Immature natural killer cell (primary cell): ENCODE data around the gene ARL6IP5. TPM values are rescaled to one million over a fixed set of nuclear protein-coding genes. Genes with fewer than 3 reads are reported as not detected.

ENCODE experiments used
- DNase-seq, 3 donors: peaks; one replicate each; pipeline ENCODE4 v3.0.0; 2022; ENCODE audit warnings: mixed read lengths in 1 of 3
- H3K27ac Mint-ChIP-seq, 6 donors: one replicate each; pipeline ENCODE4 v1.8.0; 2020; ENCODE audit warnings: mixed read lengths in 6 of 6, mild to moderate bottlenecking in 5 of 6, inconsistent platforms in 4 of 6, moderate library complexity in 3 of 6
- H3K27me3 Mint-ChIP-seq, 3 donors: one replicate each; pipeline ENCODE4 v1.8.0; 2020 to 2021; ENCODE audit warnings: low read depth in 3 of 3, mild to moderate bottlenecking in 3 of 3, mixed read lengths in 3 of 3, moderate library complexity in 3 of 3, inconsistent platforms in 1 of 3
- H3K36me3 Mint-ChIP-seq, 3 donors: one replicate each; pipeline ENCODE4 v1.8.0; 2020; ENCODE audit warnings: mixed read lengths in 3 of 3, inconsistent platforms in 2 of 3, mild to moderate bottlenecking in 2 of 3
- H3K4me1 Mint-ChIP-seq, 2 donors: one replicate each; pipeline ENCODE4 v1.8.0; 2020; ENCODE audit warnings: inconsistent platforms in 2 of 2, mild to moderate bottlenecking in 2 of 2, mixed read lengths in 2 of 2, moderate library complexity in 1 of 2
- H3K4me3 Mint-ChIP-seq, 5 donors: one replicate each; pipeline ENCODE4 v1.8.0; 2020; ENCODE audit warnings: mild to moderate bottlenecking in 5 of 5, mixed read lengths in 5 of 5, inconsistent platforms in 3 of 5, moderate library complexity in 3 of 5
- H3K9me3 Mint-ChIP-seq, 6 donors: one replicate each; pipeline ENCODE4 v1.8.0; 2020; ENCODE audit warnings: mild to moderate bottlenecking in 6 of 6, mixed read lengths in 6 of 6, inconsistent platforms in 4 of 6, moderate library complexity in 3 of 6
- polyA plus RNA-seq, 3 donors: library from polyadenylated mRNA; unstranded; fragments of 300-500 nt; fragmentation: Illumina TruSeq; gene quantifications; one replicate each; pipeline ENCODE4 v1.2.3, GENCODE V29; 2021

The ARL6IP5 gene
- polyA plus RNA-seq, 3 donors from 2014 or later: 423 to 653 (median 503) TPM

- H3K4me3 Mint-ChIP-seq: peak overlapping the region; percentile 73 to 85 (median 83)
- H3K27ac Mint-ChIP-seq: peak overlapping the region; percentile 89 to 97 (median 95)
- H3K36me3 Mint-ChIP-seq: peaks cover 0 to 10% (median 0%) of the 10 kb centered on the region in 3 donors
- H3K4me1 Mint-ChIP-seq: peaks cover 95 to 98% of the 10 kb centered on the region in 2 donors
- no peaks in the 10 kb centered on the region for H3K9me3 Mint-ChIP-seq
- DNase-seq: peak; percentile 42 to 53 (median 47)
- peaks cover 0 to 2% (median 2%) of the 10 kb centered on the region in 3 donors for H3K27me3 Mint-ChIP-seq
Measured at GRCh38 chr3:69092030-69092516, 7.3 kb downstream of the ARL6IP5 start.

- Mint-ChIP-seq H3K4me3 (peak overlapping the region; percentile 40 to 83 (median 78)), H3K9me3 (no peaks in the 10 kb centered on the region), H3K27ac (peak overlapping the region; percentile 89 to 97 (median 95)), H3K36me3 (peaks cover 0 to 16% (median 0%) of the 10 kb centered on the region in 3 donors), H3K4me1 (peaks cover 87 to 92% of the 10 kb centered on the region in 2 donors), H3K27me3 (peaks cover 0 to 2% (median 2%) of the 10 kb centered on the region in 3 donors)
- no peak for DNase-seq
Measured at GRCh38 chr3:69094467-69095205, 9.9 kb downstream of the ARL6IP5 start.

- Mint-ChIP-seq H3K4me3 (peak overlapping the region; percentile 61 to 75 (median 70)), H3K36me3 (peaks cover 0 to 17% (median 4%) of the 10 kb centered on the region in 3 donors), H3K27ac (peak overlapping the region; percentile 74 to 93 (median 90)), H3K27me3 (peaks cover 0 to 2% (median 2%) of the 10 kb centered on the region in 3 donors), H3K9me3 (no peaks in the 10 kb centered on the region), H3K4me1 (peaks cover 85 to 92% of the 10 kb centered on the region in 2 donors)
- no peak for DNase-seq
Measured at GRCh38 chr3:69095636-69096035, 10.9 kb downstream of the ARL6IP5 start.

DNA sequence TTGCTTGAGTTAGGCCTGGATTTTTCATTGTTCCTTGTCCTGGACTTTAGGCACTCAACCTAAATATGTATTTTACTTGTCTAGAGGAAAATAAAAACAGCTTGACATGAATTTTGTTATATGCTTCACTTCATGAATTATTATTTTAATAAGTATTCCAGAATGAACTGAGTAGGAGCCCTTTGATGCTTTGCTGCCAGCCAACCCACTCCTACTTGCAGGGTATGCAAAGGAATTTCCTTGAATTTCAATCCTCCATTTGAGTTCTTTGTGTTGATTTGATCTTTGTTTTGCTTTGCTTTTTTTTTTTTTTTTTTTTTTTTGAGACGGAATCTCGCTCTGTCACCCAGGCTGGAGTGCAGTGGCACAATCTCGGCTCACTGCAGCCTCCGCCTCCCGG, 11.6 kb downstream of the ARL6IP5 start:
- H3K36me3 Mint-ChIP-seq: peaks cover 0 to 17% (median 4%) of the 10 kb centered on the region in 3 donors
- H3K9me3 Mint-ChIP-seq: no peaks in the 10 kb centered on the region
- DNase-seq: no peak
- H3K4me1 Mint-ChIP-seq: peaks cover 84 to 93% of the 10 kb centered on the region in 2 donors
- H3K27me3 Mint-ChIP-seq: peaks cover 0 to 2% (median 2%) of the 10 kb centered on the region in 3 donors
- H3K27ac Mint-ChIP-seq: peak overlapping the region; percentile 74 to 93 (median 92)
- H3K4me3 Mint-ChIP-seq: peak overlapping the region; percentile 33 to 73 (median 65)

DNA sequence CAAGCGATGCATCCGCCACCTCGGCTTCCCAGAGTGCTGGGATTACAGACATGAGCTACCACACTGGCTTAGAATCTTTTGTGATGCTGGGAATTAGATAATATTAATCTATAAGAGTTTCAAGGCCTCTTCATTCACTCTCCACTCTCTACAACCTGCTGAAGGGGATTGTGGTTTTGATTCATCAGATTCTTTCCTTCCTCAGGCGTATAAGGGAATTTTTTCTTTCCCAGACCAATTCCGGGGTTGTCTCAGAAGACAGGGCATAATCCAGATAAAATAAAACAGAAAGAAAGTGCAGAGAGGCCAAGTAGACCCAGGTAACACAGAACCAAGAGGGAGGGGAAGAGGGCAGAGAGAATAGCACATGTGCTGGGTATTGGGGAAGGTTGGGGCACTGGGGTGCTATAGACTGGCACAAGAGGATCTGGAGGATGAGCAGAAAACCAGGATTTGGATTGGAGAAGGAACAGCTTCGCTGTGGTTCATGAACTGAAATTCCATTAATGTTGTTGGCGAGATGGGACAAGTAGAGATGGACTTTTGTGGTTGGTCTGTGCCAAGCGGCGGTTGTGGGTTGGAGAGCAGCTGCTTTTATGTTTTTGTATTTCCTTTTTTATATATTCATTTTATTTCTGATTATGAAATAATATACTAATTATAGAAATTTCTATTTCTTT, 12.8 kb downstream of the ARL6IP5 start:
- DNase-seq: no peak
- Mint-ChIP-seq H3K4me3 (peak overlapping the region in 4 of 5 donors; percentile 12 to 48 (median 23)), H3K4me1 (peaks cover 83 to 93% of the 10 kb centered on the region in 2 donors), H3K36me3 (peaks cover 5 to 24% (median 13%) of the 10 kb centered on the region in 3 donors), H3K27ac (peak overlapping the region; percentile 70 to 92 (median 74)), H3K27me3 (peaks cover 0 to 2% (median 0%) of the 10 kb centered on the region in 3 donors), H3K9me3 (no peaks in the 10 kb centered on the region)

- Mint-ChIP-seq H3K4me1 (peaks cover 72 to 91% of the 10 kb centered on the region in 2 donors), H3K36me3 (peaks cover 13 to 32% (median 14%) of the 10 kb centered on the region in 3 donors)
Measured at GRCh38 chr3:69099576-69099975, 14.8 kb downstream of the ARL6IP5 start.

DNA sequence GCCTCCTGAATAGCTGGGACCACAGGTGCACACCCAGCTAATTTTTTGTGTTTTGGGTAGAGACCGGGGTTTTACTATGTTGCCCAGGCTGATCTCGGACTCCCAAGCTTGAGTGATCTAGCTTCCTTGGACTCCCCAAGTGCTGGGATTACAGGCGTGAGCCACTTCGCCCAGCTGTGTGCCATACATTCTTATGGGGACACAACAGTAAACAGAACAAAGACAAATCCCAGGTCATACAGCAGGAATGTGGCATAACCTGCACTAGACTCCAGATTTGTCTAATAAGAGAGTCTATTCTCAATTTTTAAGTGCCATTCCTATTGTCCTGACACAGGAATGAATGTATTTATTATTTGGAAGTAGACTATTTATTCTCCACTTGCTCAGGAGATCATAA, 17.6 kb downstream of the ARL6IP5 start:
- H3K4me1 Mint-ChIP-seq: peaks cover 47 to 68% of the 10 kb centered on the region in 2 donors
- peaks cover 14 to 45% (median 16%) of the 10 kb centered on the region in 3 donors for H3K36me3 Mint-ChIP-seq
- H3K4me3 Mint-ChIP-seq: peak overlapping the region in 2 of 5 donors; percentile 18 to 21
- H3K27me3 Mint-ChIP-seq: no peaks in the 10 kb centered on the region
- peak overlapping the region; percentile 7 to 88 (median 23) for H3K27ac Mint-ChIP-seq
- no peaks in the 10 kb centered on the region for H3K9me3 Mint-ChIP-seq
- no peak for DNase-seq

More at GRCh38 chr3:69099576-69099975, 14.8 kb downstream of the ARL6IP5 start:
- Mint-ChIP-seq H3K27me3 (no peaks in the 10 kb centered on the region), H3K9me3 (no peaks in the 10 kb centered on the region), H3K27ac (peak overlapping the region in 4 of 6 donors; percentile 16 to 65 (median 27)), H3K4me3 (no peak overlapping the region)
- DNase-seq: no peak

DNA sequence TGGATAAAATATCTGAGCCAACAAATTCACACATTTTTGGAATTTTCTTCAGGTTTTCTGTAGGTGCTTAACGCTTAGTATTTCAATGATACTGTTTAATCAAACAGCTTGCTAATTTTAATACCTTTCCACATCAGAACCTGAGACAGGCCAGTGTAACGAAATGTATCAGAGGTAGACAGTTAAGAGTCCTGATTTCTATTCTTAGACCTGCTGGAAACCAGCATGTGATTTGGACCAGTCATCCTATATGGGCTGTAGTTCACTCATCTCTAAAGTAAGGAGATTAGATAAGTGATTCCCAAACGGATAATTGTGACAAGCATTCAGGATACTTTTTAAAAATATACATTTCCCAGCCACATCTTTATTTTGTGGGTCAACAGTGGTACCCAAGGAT, 18.4 kb downstream of the ARL6IP5 start:
- H3K27ac Mint-ChIP-seq: no peak overlapping the region
- no peaks in the 10 kb centered on the region for H3K27me3 Mint-ChIP-seq
- H3K36me3 Mint-ChIP-seq: peaks cover 14 to 40% (median 16%) of the 10 kb centered on the region in 3 donors

GRCh38 chr3:69104586-69104985, 19.8 kb downstream of the ARL6IP5 start:
- no peak overlapping the region for H3K4me3 Mint-ChIP-seq
- DNase-seq: no peak
- H3K27me3 Mint-ChIP-seq: no peaks in the 10 kb centered on the region
- peaks cover 34 to 52% of the 10 kb centered on the region in 2 donors for H3K4me1 Mint-ChIP-seq
- H3K36me3 Mint-ChIP-seq: peaks cover 14 to 39% (median 16%) of the 10 kb centered on the region in 3 donors
- no peaks in the 10 kb centered on the region for H3K9me3 Mint-ChIP-seq
- H3K27ac Mint-ChIP-seq: peak overlapping the region; percentile 1 to 76 (median 37)

More for the DNA sequence above, 18.4 kb downstream of the ARL6IP5 start:
- Mint-ChIP-seq H3K9me3 (no peaks in the 10 kb centered on the region), H3K4me3 (no peak overlapping the region), H3K4me1 (peaks cover 43 to 62% of the 10 kb centered on the region in 2 donors)
- DNase-seq: no peak

- Mint-ChIP-seq H3K9me3 (no peaks in the 10 kb centered on the region), H3K4me1 (peaks cover 28 to 45% of the 10 kb centered on the region in 2 donors), H3K36me3 (peaks cover 13 to 34% (median 14%) of the 10 kb centered on the region in 3 donors), H3K27ac (peak overlapping the region in 4 of 6 donors; percentile 26 to 69 (median 54)), H3K27me3 (no peaks in the 10 kb centered on the region), H3K4me3 (no peak overlapping the region)
- no peak for DNase-seq
Measured at GRCh38 chr3:69105320-69105719, 20.6 kb downstream of the ARL6IP5 start.

DNA sequence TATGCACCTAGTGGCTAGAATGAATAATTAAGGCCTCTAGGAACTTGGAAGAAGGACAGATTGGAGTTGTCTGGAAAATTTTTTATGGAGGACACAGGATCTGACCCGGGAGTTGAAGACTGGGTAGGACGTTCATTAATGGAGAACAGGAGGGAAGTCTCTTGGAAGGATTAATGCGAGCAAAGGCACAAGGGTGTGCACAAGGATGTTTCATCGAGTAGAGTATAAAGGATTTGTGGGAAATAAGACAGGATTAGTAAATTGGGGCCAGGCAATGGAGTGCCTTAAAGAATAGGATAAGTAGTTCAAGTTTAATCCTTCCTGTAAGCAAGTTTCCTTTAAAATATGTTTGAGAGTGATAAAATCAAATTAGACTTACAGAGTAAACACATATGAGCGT, 23.1 kb downstream of the ARL6IP5 start:
- H3K27ac Mint-ChIP-seq: peak overlapping the region in 2 of 6 donors; percentile 22 to 88
- peaks cover 10 to 21% of the 10 kb centered on the region in 2 donors for H3K4me1 Mint-ChIP-seq
- no peak for DNase-seq
- H3K27me3 Mint-ChIP-seq: no peaks in the 10 kb centered on the region
- H3K36me3 Mint-ChIP-seq: peaks cover 3 to 22% (median 9%) of the 10 kb centered on the region in 3 donors
- no peaks in the 10 kb centered on the region for H3K9me3 Mint-ChIP-seq
- no peak overlapping the region for H3K4me3 Mint-ChIP-seq

GRCh38 chr3:69108811-69109210, 24.1 kb downstream of the ARL6IP5 start:
- Mint-ChIP-seq H3K4me3 (no peak overlapping the region), H3K36me3 (peaks cover 3 to 19% (median 5%) of the 10 kb centered on the region in 3 donors), H3K9me3 (no peaks in the 10 kb centered on the region), H3K27me3 (no peaks in the 10 kb centered on the region), H3K4me1 (peaks cover 8 to 12% of the 10 kb centered on the region in 2 donors), H3K27ac (peak overlapping the region in 1 of 6 donors; percentile 16)
- no peak for DNase-seq

DNA sequence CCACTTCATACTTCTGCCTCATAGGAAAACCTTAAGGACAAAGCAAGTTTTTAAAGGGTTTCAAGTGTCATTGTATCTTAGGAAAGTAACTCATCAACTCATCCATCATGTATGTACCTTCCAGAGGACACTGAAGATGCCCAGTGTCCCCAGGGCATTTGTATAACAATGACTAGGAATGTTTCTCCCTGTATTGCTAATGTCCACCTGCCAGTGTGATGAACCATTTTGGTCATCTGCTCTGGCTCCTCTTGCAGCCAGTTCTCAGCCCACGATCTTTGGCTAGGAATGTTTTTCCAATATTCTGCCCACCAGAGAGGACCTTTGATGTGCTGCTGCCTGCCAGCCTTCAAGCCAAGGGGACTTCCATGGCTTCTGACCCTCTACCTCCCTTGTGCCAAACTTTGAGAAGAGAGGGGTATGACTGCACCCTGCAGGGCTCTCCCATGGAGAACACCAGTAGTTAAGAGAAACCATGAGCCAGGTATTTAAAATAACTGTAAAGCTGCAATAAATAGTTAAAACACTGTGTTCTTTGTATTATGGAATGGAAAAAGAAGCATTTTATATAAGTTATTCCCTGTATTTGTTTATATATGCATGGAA, 26.3 kb downstream of the ARL6IP5 start:
- Mint-ChIP-seq H3K9me3 (no peaks in the 10 kb centered on the region), H3K27me3 (no peaks in the 10 kb centered on the region), H3K36me3 (peaks cover 0 to 4% (median 0%) of the 10 kb centered on the region in 3 donors), H3K27ac (peak overlapping the region in 1 of 6 donors; percentile 60), H3K4me3 (no peak overlapping the region), H3K4me1 (no peaks in the 10 kb centered on the region)
- no peak for DNase-seq
